PC-3 (cell line): Measurements from ENCODE around the gene STYK1. TPM values are rescaled to one million over a fixed set of nuclear protein-coding genes. Genes with fewer than 3 reads are reported as not detected.

Experiments used
- ATAC-seq: fragments of 200-7000 bp; cut with Tn5 transposase; 2 replicates; pipeline ENCODE4 v1.9.1; 2020; ENCODE audit warnings: mild to moderate bottlenecking, moderate library complexity
- BruUV-seq: library from RNA; stranded (reverse); fragments of 400-500 nt; replicated peaks from 2 replicates; lab custom pipeline; 2021; lab: Mats Ljungman, UMichigan
- CTCF ChIA-PET: fragments of 300-600 bp; sonication (Branson Sonifier 250); formaldehyde crosslinking; loops from one replicate; lab custom pipeline; 2022; ENCODE audit warnings: antibody characterized with exemption; lab: Charles Lee
- POLR2A ChIA-PET: fragments of 300-600 bp; sonication (Branson Sonifier 250); formaldehyde crosslinking; loops from one replicate; lab custom pipeline; 2022; ENCODE audit warnings: antibody characterized with exemption; ENCODE audit not compliant: unreplicated experiment; lab: Charles Lee
- DNase-seq: peaks from one replicate; pipeline ENCODE4 v3.0.0-alpha.2; 2015
- H2AFZ ChIP-seq: fragments of 300-600 bp; sonication (generic); 2 replicates; pipeline ENCODE4 v1.6.0; 2016; ENCODE audit warnings: antibody characterized with exemption, low read length
- H3F3A ChIP-seq: fragments of 300-600 bp; sonication (generic); one replicate; pipeline ENCODE4 v1.6.0; 2017; ENCODE audit warnings: antibody characterized with exemption, low read length, control low read depth, mild to moderate bottlenecking; ENCODE audit not compliant: unreplicated experiment
- H3K27ac ChIP-seq: fragments of 300-600 bp; sonication (generic); 2 replicates; pipeline ENCODE4 v1.5.1; 2016; ENCODE audit warnings: mild to moderate bottlenecking, low read length
- H3K27me3 ChIP-seq: fragments of 300-600 bp; sonication (generic); 2 replicates; pipeline ENCODE4 v1.6.1; 2016; ENCODE audit warnings: low read length, mixed read lengths
- H3K36me3 ChIP-seq: fragments of 300-600 bp; sonication (generic); 2 replicates; pipeline ENCODE4 v1.6.1; 2016; ENCODE audit warnings: low read depth, mixed run types, low read length, mixed read lengths
- H3K4me1 ChIP-seq: fragments of 300-600 bp; sonication (generic); 2 replicates; pipeline ENCODE4 v1.5.1; 2016; ENCODE audit warnings: low read length; ENCODE audit not compliant: insufficient read depth
- H3K4me2 ChIP-seq: fragments of 300-600 bp; sonication (generic); 2 replicates; pipeline ENCODE4 v1.6.0; 2016; ENCODE audit warnings: low read length
- H3K4me3 ChIP-seq: fragments of 300-600 bp; sonication (generic); 2 replicates; pipeline ENCODE4 v1.5.1; 2016; ENCODE audit warnings: mild to moderate bottlenecking, low read length, mixed read lengths
- H3K79me2 ChIP-seq: fragments of 300-600 bp; sonication (generic); 2 replicates; pipeline ENCODE4 v1.6.1; 2017; ENCODE audit warnings: low read length, mixed read lengths
- H3K9ac ChIP-seq: fragments of 300-600 bp; sonication (generic); 2 replicates; pipeline ENCODE4 v1.6.0; 2016; ENCODE audit warnings: mild to moderate bottlenecking, low read length
- H3K9me2 ChIP-seq: fragments of 300-600 bp; sonication (generic); replicated peaks from 2 replicates; pipeline ENCODE4 v1.6.1; 2016; ENCODE audit warnings: mixed run types, low read length, mixed read lengths
- H3K9me3 ChIP-seq: fragments of 300-600 bp; sonication (generic); 2 replicates; pipeline ENCODE4 v1.6.1; 2016; ENCODE audit warnings: low read length, mixed read lengths
- H4K20me1 ChIP-seq: fragments of 300-600 bp; sonication (generic); 2 replicates; pipeline ENCODE4 v1.6.1; 2016; ENCODE audit warnings: low read length, mixed read lengths
- CTCF ChIP-seq: fragments of 300-600 bp; sonication (generic); conservative IDR thresholded peaks from 2 replicates; pipeline ENCODE4 v1.5.1; 2017; ENCODE audit warnings: antibody characterized with exemption, low read depth, mild to moderate bottlenecking, low read length
- EZH2 ChIP-seq: fragments of 300-600 bp; sonication (generic); IDR thresholded peaks from one replicate; pipeline ENCODE4 v1.6.1; 2017; ENCODE audit warnings: antibody characterized with exemption, mild to moderate bottlenecking, low read length; ENCODE audit not compliant: unreplicated experiment
- EZH2phosphoT487 ChIP-seq: fragments of 300-600 bp; sonication (generic); IDR thresholded peaks from 2 replicates; pipeline ENCODE4 v1.6.1; 2018; ENCODE audit warnings: mild to moderate bottlenecking, antibody characterized with exemption, low read length, borderline replicate concordance
- intact Hi-C: fragments of 100-400 bp; cut with micrococcal nuclease; formaldehyde crosslinking; loops from 2 replicates; pipeline ENCODE4 v1.9.0; 2023
- total RNA-seq: library from RNA; depleted of rRNA; stranded (reverse); fragments of >200 nt; gene quantifications from 2 replicates; pipeline ENCODE4 v1.2.3, GENCODE V29; 2014

STYK1 gene
- total RNA-seq, 1 experiment from 2014 or later: 4.3 TPM

- CTCF ChIA-PET: no interaction called here
- no TSS peak for BruUV-seq
- ATAC-seq (no peak), DNase-seq (no peak)
- no peaks in the 10 kb centered on the region for H3K9me3 ChIP-seq
- no peak overlapping the region for H2AFZ ChIP-seq
- H3K9ac ChIP-seq: no peak overlapping the region
- no peaks in the 10 kb centered on the region for H3K4me1 ChIP-seq
- peaks cover 43% of the 10 kb centered on the region for H3K36me3 ChIP-seq
- no peaks in the 10 kb centered on the region for H3K27me3 ChIP-seq
- no peak overlapping the region for H3K27ac ChIP-seq
- no peak for TF ChIP-seq EZH2
- TF ChIP-seq EZH2phosphoT487: no peak
- TF ChIP-seq CTCF: no peak
- POLR2A ChIA-PET: no interaction called here
- no peak overlapping the region for H3K4me3 ChIP-seq
- no peaks in the 10 kb centered on the region for H3K79me2 ChIP-seq
- no peaks in the 10 kb centered on the region for H4K20me1 ChIP-seq
- intact Hi-C loops: no loop called here
- H3F3A ChIP-seq: peaks cover 4% of the 10 kb centered on the region
- H3K9me2 ChIP-seq: no peaks in the 10 kb centered on the region
- no peak overlapping the region for H3K4me2 ChIP-seq
These were observed 24.0 kb upstream of the STYK1 start for GRCh38 chr12:10697862-10698261.

DNA sequence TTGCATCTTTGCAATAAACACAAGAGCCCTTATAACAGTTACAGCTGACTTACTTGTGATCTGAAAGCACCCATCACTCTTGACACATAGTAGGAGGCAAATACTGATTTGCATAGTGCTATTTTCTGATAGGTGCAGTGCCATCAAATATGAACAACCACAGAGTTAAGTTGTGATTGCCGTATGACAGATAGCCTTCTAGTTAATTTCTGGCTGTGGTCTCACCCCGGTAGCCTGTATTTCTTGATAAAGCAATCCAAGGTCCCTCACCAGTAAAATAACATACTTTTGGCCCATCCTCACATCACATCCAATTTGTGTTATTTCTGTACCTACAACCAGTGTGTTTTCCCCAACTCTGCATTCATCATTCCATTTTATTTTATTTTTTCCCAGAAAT is 23.3 kb upstream of the STYK1 start:
- H3K27ac ChIP-seq: no peak overlapping the region
- H3K4me2 ChIP-seq: no peak overlapping the region
- no peaks in the 10 kb centered on the region for H4K20me1 ChIP-seq
- no peak overlapping the region for H2AFZ ChIP-seq
- TF ChIP-seq CTCF (no peak), EZH2 (no peak), EZH2phosphoT487 (no peak)
- intact Hi-C loops: no loop called here
- H3K9ac ChIP-seq: no peak overlapping the region
- CTCF ChIA-PET: no interaction called here
- H3K9me3 ChIP-seq: no peaks in the 10 kb centered on the region
- ATAC-seq (no peak), DNase-seq (no peak)
- peaks cover 43% of the 10 kb centered on the region for H3K36me3 ChIP-seq
- no peaks in the 10 kb centered on the region for H3K4me1 ChIP-seq
- H3K4me3 ChIP-seq: no peak overlapping the region
- BruUV-seq: no TSS peak
- H3K79me2 ChIP-seq: no peaks in the 10 kb centered on the region
- POLR2A ChIA-PET: no interaction called here
- no peaks in the 10 kb centered on the region for H3K27me3 ChIP-seq
- H3K9me2 ChIP-seq: no peaks in the 10 kb centered on the region
- peaks cover 4% of the 10 kb centered on the region for H3F3A ChIP-seq

- Histone ChIP-seq H3K9me2 (no peaks in the 10 kb centered on the region), H3F3A (no peaks in the 10 kb centered on the region), H4K20me1 (no peaks in the 10 kb centered on the region), H2AFZ (no peak overlapping the region), H3K9me3 (no peaks in the 10 kb centered on the region), H3K4me2 (no peak overlapping the region), H3K27me3 (no peaks in the 10 kb centered on the region), H3K36me3 (no peaks in the 10 kb centered on the region), H3K4me3 (no peak overlapping the region), H3K27ac (no peak overlapping the region), H3K4me1 (no peaks in the 10 kb centered on the region), H3K9ac (no peak overlapping the region), H3K79me2 (no peaks in the 10 kb centered on the region)
- ATAC-seq (no peak), DNase-seq (no peak)
- POLR2A ChIA-PET: no interaction called here
- CTCF ChIA-PET: no interaction called here
- intact Hi-C loops: no loop called here
- TF ChIP-seq CTCF (no peak), EZH2 (no peak), EZH2phosphoT487 (no peak)
- BruUV-seq: no TSS peak
These were observed 17.1 kb upstream of the STYK1 start for GRCh38 chr12:10690906-10691305.
